CD14-positive monocyte (primary cell): ENCODE results near the gene PPP6R3. TPM values are rescaled to one million over a fixed set of nuclear protein-coding genes. Genes with fewer than 3 reads are reported as not detected.
"Not testable (repeated sequence)": the region's sequence is repeated elsewhere in the genome, so short reads cannot be mapped to it uniquely, and the experiment has no call there.

Source experiments
- DNase-seq, 3 donors: peaks; one replicate each; pipeline ENCODE4 v3.0.0-alpha.2; 2011 to 2022
- H2AFZ ChIP-seq: 2 replicates; pipeline ENCODE4 v1.6.0; 2012; ENCODE audit warnings: mild to moderate bottlenecking, low read depth, low read length, inconsistent platforms; ENCODE audit not compliant: insufficient read depth, poor library complexity, severe bottlenecking
- H3K27ac ChIP-seq, 2 donors: 1 replicate in 1 of 2; 2 replicates in 1 of 2; pipeline ENCODE4 v1.5.1; 2012 to 2013; ENCODE audit warnings: low read length in 2 of 2, control low read depth in 1 of 2, inconsistent platforms in 1 of 2, low read depth in 1 of 2, mild to moderate bottlenecking in 1 of 2
- H3K27me3 ChIP-seq, 2 donors: one replicate each; pipeline versions ENCODE4 v1.6.0 to v1.6.1; 2011 to 2013; ENCODE audit warnings: low read length in 2 of 2; ENCODE audit not compliant: control insufficient read depth in 2 of 2, insufficient read depth in 2 of 2
- H3K36me3 ChIP-seq, 2 donors: replicated peaks in 1 of 2; 1 replicate in 1 of 2; 2 replicates in 1 of 2; pipeline versions ENCODE4 v1.5.1 to v1.6.1; 2012 to 2013; ENCODE audit warnings: low read length in 2 of 2, control low read depth in 1 of 2, inconsistent platforms in 1 of 2, mild to moderate bottlenecking in 1 of 2; ENCODE audit not compliant: insufficient read depth in 2 of 2, control insufficient read depth in 1 of 2
- H3K4me1 ChIP-seq, 2 donors: 1 replicate in 1 of 2; 2 replicates in 1 of 2; pipeline versions ENCODE4 v1.5.1 to v1.6.1; 2012 to 2013; ENCODE audit warnings: low read length in 2 of 2, control low read depth in 1 of 2, inconsistent platforms in 1 of 2, mild to moderate bottlenecking in 1 of 2, moderate library complexity in 1 of 2; ENCODE audit not compliant: insufficient read depth in 2 of 2, control insufficient read depth in 1 of 2
- H3K4me2 ChIP-seq: replicated peaks from 2 replicates; pipeline ENCODE3; 2012; ENCODE audit warnings: low read length, moderate library complexity, mild to moderate bottlenecking; ENCODE audit not compliant: poor library complexity, severe bottlenecking; ENCODE audit errors: extremely low read depth
- H3K4me3 ChIP-seq, 3 experiments: fragments of 200-600 bp in 1 of 3; sonication (generic) in 1 of 3; replicated peaks in 1 of 3; 1 replicate in 2 of 3; 2 replicates in 1 of 3; pipeline ENCODE4 v1.5.1; 2011 to 2013; ENCODE audit warnings: low read length in 3 of 3, mild to moderate bottlenecking in 3 of 3, control low read depth in 2 of 3, low read depth in 2 of 3, inconsistent platforms in 1 of 3, moderate library complexity in 1 of 3
- H3K79me2 ChIP-seq: 2 replicates; pipeline ENCODE4 v1.6.0; 2012; ENCODE audit warnings: mild to moderate bottlenecking, control low read depth, inconsistent platforms, low read length, moderate library complexity; ENCODE audit not compliant: insufficient read depth
- H3K9ac ChIP-seq: 2 replicates; pipeline ENCODE4 v1.6.0; 2017; ENCODE audit warnings: low read length, mild to moderate bottlenecking; ENCODE audit not compliant: insufficient read depth, poor library complexity, severe bottlenecking
- H3K9me3 ChIP-seq, 2 donors: replicated peaks in 1 of 2; 1 replicate in 1 of 2; 2 replicates in 1 of 2; pipeline versions ENCODE4 v1.5.1 to v1.6.1; 2012 to 2013; ENCODE audit warnings: low read length in 2 of 2, control low read depth in 1 of 2; ENCODE audit not compliant: control insufficient read depth in 1 of 2, insufficient read depth in 1 of 2
- H4K20me1 ChIP-seq: 2 replicates; pipeline ENCODE4 v1.6.0; 2012; ENCODE audit warnings: mild to moderate bottlenecking, low read length, control low read depth, moderate library complexity; ENCODE audit not compliant: insufficient read depth
- H3K27ac Mint-ChIP-seq, 7 donors: one replicate each; pipeline ENCODE4 v1.8.0; 2020; ENCODE audit warnings: mild to moderate bottlenecking in 7 of 7, mixed read lengths in 7 of 7, moderate library complexity in 6 of 7, inconsistent platforms in 2 of 7
- H3K27me3 Mint-ChIP-seq, 3 donors: one replicate each; pipeline ENCODE4 v1.8.0; 2021 to 2022; ENCODE audit warnings: low read depth in 3 of 3, mild to moderate bottlenecking in 3 of 3, mixed read lengths in 3 of 3, moderate library complexity in 3 of 3, inconsistent platforms in 1 of 3
- H3K36me3 Mint-ChIP-seq, 2 donors: one replicate each; pipeline ENCODE4 v1.8.0; 2020; ENCODE audit warnings: mixed read lengths in 2 of 2, inconsistent platforms in 1 of 2, mild to moderate bottlenecking in 1 of 2
- H3K4me1 Mint-ChIP-seq: one replicate; pipeline ENCODE4 v1.8.0; 2020; ENCODE audit warnings: mild to moderate bottlenecking, mixed read lengths
- H3K4me3 Mint-ChIP-seq, 2 donors: one replicate each; pipeline ENCODE4 v1.8.0; 2020; ENCODE audit warnings: mild to moderate bottlenecking in 2 of 2, mixed read lengths in 2 of 2, moderate library complexity in 1 of 2
- H3K9me3 Mint-ChIP-seq, 7 donors: one replicate each; pipeline ENCODE4 v1.8.0; 2020 to 2022; ENCODE audit warnings: mixed read lengths in 7 of 7, mild to moderate bottlenecking in 6 of 7, moderate library complexity in 6 of 7, inconsistent platforms in 2 of 7
- CTCF ChIP-seq: fragments of 200-600 bp; IDR thresholded peaks from one replicate; pipeline ENCODE4 v1.8.0; 2022; ENCODE audit warnings: antibody characterized with exemption, mild to moderate bottlenecking
- WGBS: methylation state at CpG from one replicate; pipeline ENCODE4 v1.1.5; 2013; ENCODE audit warnings: missing lambda C conversion rate; ENCODE audit not compliant: insufficient coverage; 5-methylcytosine and 5-hydroxymethylcytosine counted together
- intact Hi-C, 2 donors: fragments of 100-400 bp; cut with micrococcal nuclease; formaldehyde crosslinking; loops; one replicate each; pipeline versions ENCODE4 v1.15.0 to v1.15.1; 2023
- polyA plus RNA-seq, 3 donors: library from polyadenylated mRNA; depleted of rRNA in 1 of 3; unstranded in 2 of 3; stranded (reverse) in 1 of 3; fragments of 300-500 nt in 2 of 3; fragments of >200 nt in 1 of 3; fragmentation: Illumina TruSeq in 2 of 3; gene quantifications; 1 replicate in 2 of 3; 2 replicates in 1 of 3; pipeline ENCODE4 v1.2.3, GENCODE V29; 2012 to 2021

PPP6R3 gene
- polyA plus RNA-seq, 3 donors: 22.9 to 39.4 (median 38.1) TPM

GRCh38 chr11:68639322-68639721, 178.8 kb downstream of the PPP6R3 start:
- H3K4me3 Mint-ChIP-seq, H3K36me3 ChIP-seq, H3K79me2 ChIP-seq, H3K9me3 ChIP-seq, DNase-seq, H3K36me3 Mint-ChIP-seq, intact Hi-C loops, H3K9me3 Mint-ChIP-seq, H3K27ac ChIP-seq, H3K4me3 ChIP-seq, H3K9ac ChIP-seq, H3K4me1 ChIP-seq, H3K27me3 ChIP-seq, H4K20me1 ChIP-seq, H3K27ac Mint-ChIP-seq, H3K4me2 ChIP-seq, H2AFZ ChIP-seq: not testable (repeated sequence)
- peaks cover 15% of the 10 kb centered on the region for H3K4me1 Mint-ChIP-seq
- 86% methylated on average over 3 of the region's 3 CpGs for WGBS
- peaks cover 8 to 15% (median 12%) of the 10 kb centered on the region in 3 donors for H3K27me3 Mint-ChIP-seq

GRCh38 chr11:68641880-68642279, 181.3 kb downstream of the PPP6R3 start:
- H3K4me1 ChIP-seq: no peaks in the 10 kb centered on the region
- Mint-ChIP-seq H3K27me3 (peaks cover 0 to 6% (median 3%) of the 10 kb centered on the region in 3 donors), H3K4me3 (no peak overlapping the region), H3K27ac (no peak overlapping the region), H3K4me1 (peaks cover 9% of the 10 kb centered on the region), H3K36me3 (peaks cover 0 to 3% of the 10 kb centered on the region in 2 donors), H3K9me3 (peaks cover 16 to 27% (median 23%) of the 10 kb centered on the region in 7 donors)
- H2AFZ ChIP-seq: no peak overlapping the region
- DNase-seq: no peak
- H4K20me1 ChIP-seq: no peaks in the 10 kb centered on the region
- H3K4me3 ChIP-seq: no peak overlapping the region
- no peak overlapping the region for H3K27ac ChIP-seq
- H3K9me3 ChIP-seq: peaks cover 11 to 15% of the 10 kb centered on the region in 2 donors
- H3K27me3 ChIP-seq: no peaks in the 10 kb centered on the region
- no peaks in the 10 kb centered on the region for H3K79me2 ChIP-seq
- intact Hi-C loops: no loop called here
- no peak for TF ChIP-seq CTCF
- H3K4me2 ChIP-seq: no peak overlapping the region
- no peak overlapping the region for H3K9ac ChIP-seq
- H3K36me3 ChIP-seq: no peaks in the 10 kb centered on the region
- WGBS: 91% methylated on average over 9 of the region's 15 CpGs
